SK-N-SH treated with all-trans-retinoic acid at 6 μM for 48 hours (cell line): ENCODE measurements around the gene ENPP7.

Source experiments
- ATAC-seq: fragments of 200-7000 bp; cut with Tn5 transposase; 3 replicates; pipeline ENCODE4 v1.9.1; 2020; ENCODE audit warnings: mild to moderate bottlenecking, moderate library complexity
- ARNTL ChIP-seq: fragments of 450-650 bp; formaldehyde crosslinking; IDR thresholded peaks from 2 replicates; pipeline ENCODE4 v1.5.0; 2020; ENCODE audit warnings: low read depth, mild to moderate bottlenecking, moderate library complexity, borderline replicate concordance
- BACH2 ChIP-seq: fragments of 250-450 bp; sonication (Bioruptor Pico); IDR thresholded peaks from 2 replicates; pipeline ENCODE4 v1.9.0; 2021; ENCODE audit warnings: mild to moderate bottlenecking, borderline replicate concordance
- CSDC2 ChIP-seq: fragments of 250-450 bp; sonication (Bioruptor Pico); IDR thresholded peaks from 2 replicates; pipeline ENCODE4 v1.5.0; 2020; ENCODE audit warnings: mild to moderate bottlenecking, moderate library complexity
- CSRNP3 ChIP-seq: fragments of 250-450 bp; sonication (Bioruptor Pico); IDR thresholded peaks from 2 replicates; pipeline ENCODE4 v1.5.1; 2021; ENCODE audit warnings: mild to moderate bottlenecking, moderate library complexity
- GLIS3 ChIP-seq: fragments of 250-450 bp; sonication (Bioruptor Pico); IDR thresholded peaks from 2 replicates; pipeline ENCODE4 v1.5.0; 2020; ENCODE audit warnings: mild to moderate bottlenecking, moderate library complexity
- PATZ1 ChIP-seq: fragments of 250-450 bp; sonication (Bioruptor Pico); IDR thresholded peaks from 2 replicates; pipeline ENCODE4 v1.8.0; 2020; ENCODE audit warnings: mild to moderate bottlenecking, moderate library complexity, borderline replicate concordance
- POU6F1 ChIP-seq: fragments of 250-450 bp; sonication (Bioruptor Pico); IDR thresholded peaks from 2 replicates; pipeline ENCODE4 v1.8.0; 2021; ENCODE audit warnings: low read depth, mild to moderate bottlenecking, moderate library complexity, borderline replicate concordance
- PPARA ChIP-seq: fragments of 250-450 bp; sonication (Bioruptor Pico); IDR thresholded peaks from 2 replicates; pipeline ENCODE4 v1.5.0; 2020; ENCODE audit warnings: mild to moderate bottlenecking, borderline replicate concordance
- RARB ChIP-seq: fragments of 250-450 bp; sonication (Bioruptor Pico); IDR thresholded peaks from 2 replicates; pipeline ENCODE4 v1.8.0; 2021; ENCODE audit warnings: mild to moderate bottlenecking, moderate library complexity
- SNAI2 ChIP-seq: fragments of 250-450 bp; sonication (Bioruptor Pico); IDR thresholded peaks from 2 replicates; pipeline ENCODE4 v1.5.0; 2020; ENCODE audit warnings: mild to moderate bottlenecking, moderate library complexity
- TCF4 ChIP-seq: fragments of 250-450 bp; sonication (Bioruptor Pico); IDR thresholded peaks from 2 replicates; pipeline ENCODE4 v1.8.0; 2021; ENCODE audit warnings: mild to moderate bottlenecking, moderate library complexity, borderline replicate concordance
- TOX ChIP-seq: fragments of 250-450 bp; sonication (Bioruptor Pico); IDR thresholded peaks from 2 replicates; pipeline ENCODE4 v1.8.0; 2021; ENCODE audit warnings: mild to moderate bottlenecking, moderate library complexity, borderline replicate concordance
- TSHZ2 ChIP-seq: fragments of 250-450 bp; sonication (Bioruptor Pico); IDR thresholded peaks from 2 replicates; pipeline ENCODE4 v1.5.0; 2020; ENCODE audit warnings: mild to moderate bottlenecking, moderate library complexity
- ZC3H10 ChIP-seq: fragments of 250-450 bp; sonication (Bioruptor Pico); IDR thresholded peaks from 2 replicates; pipeline ENCODE4 v1.5.1; 2021; ENCODE audit warnings: mild to moderate bottlenecking, moderate library complexity
- ZFP3 ChIP-seq: fragments of 250-450 bp; sonication (Bioruptor Pico); IDR thresholded peaks from 2 replicates; pipeline ENCODE4 v1.5.0; 2020; ENCODE audit warnings: mild to moderate bottlenecking, moderate library complexity
- ZFP30 ChIP-seq: fragments of 450-650 bp; formaldehyde crosslinking; IDR thresholded peaks from 2 replicates; pipeline ENCODE4 v1.5.0; 2022; ENCODE audit warnings: mild to moderate bottlenecking, moderate library complexity
- ZNF565 ChIP-seq: fragments of 450-650 bp; formaldehyde crosslinking; conservative IDR thresholded peaks from 2 replicates; pipeline ENCODE4 v1.5.0; 2020; ENCODE audit warnings: low read depth, mild to moderate bottlenecking, moderate library complexity
- ZNF70 ChIP-seq: fragments of 450-650 bp; formaldehyde crosslinking; IDR thresholded peaks from 2 replicates; pipeline ENCODE4 v1.5.0; 2020; ENCODE audit warnings: mild to moderate bottlenecking, moderate library complexity
- ZNF8 ChIP-seq: fragments of 450-650 bp; formaldehyde crosslinking; IDR thresholded peaks from 2 replicates; pipeline ENCODE4 v1.5.0; 2020; ENCODE audit warnings: mild to moderate bottlenecking, moderate library complexity

The ENPP7 gene

GRCh38 chr17:79737046-79737921 is 6.5 kb downstream of the ENPP7 start (continued):
- TF ChIP-seq CSRNP3 (CRISPR knock-in tag) (no peak), ARNTL (CRISPR knock-in tag) (no peak), TCF4 (CRISPR knock-in tag) (no peak), PPARA (CRISPR knock-in tag) (no peak), BACH2 (CRISPR knock-in tag) (no peak), ZNF70 (CRISPR knock-in tag) (no peak)
- TF ChIP-seq, all 23 proteins: peak for 0

- ATAC-seq = no peak
Observed at GRCh38 chr17:79737922-79738578, 7.3 kb downstream of the ENPP7 start.

GRCh38 chr17:79738643-79739042 is 7.9 kb downstream of the ENPP7 start:
- no peak for ATAC-seq
- TF ChIP-seq PPARA (CRISPR knock-in tag) (no peak), BACH2 (CRISPR knock-in tag) (no peak), RARB (CRISPR knock-in tag) (no peak), TSHZ2 (no peak), ZFP3 (CRISPR knock-in tag) (no peak), ZNF8 (CRISPR knock-in tag) (no peak), ARNTL (CRISPR knock-in tag) (no peak), CSDC2 (CRISPR knock-in tag) (no peak), ZNF565 (CRISPR knock-in tag) (no peak), ZFP30 (CRISPR knock-in tag) (no peak), ZNF70 (CRISPR knock-in tag) (no peak), CSRNP3 (CRISPR knock-in tag) (no peak), PATZ1 (CRISPR knock-in tag) (no peak), SNAI2 (CRISPR knock-in tag) (no peak)

More at GRCh38 chr17:79737922-79738578, 7.3 kb downstream of the ENPP7 start:
- TF ChIP-seq PATZ1 (CRISPR knock-in tag) (no peak), POU6F1 (no peak), ZC3H10 (CRISPR knock-in tag) (no peak), TOX (CRISPR knock-in tag) (no peak), GLIS3 (CRISPR knock-in tag) (no peak)
